Fibroblast of lung (primary cell): ENCODE measurements around the gene BUD31. TPM values are rescaled to one million over a fixed set of nuclear protein-coding genes. Genes with fewer than 3 reads are reported as not detected.

Experiments
- DNase-seq, 2 donors: peaks; one replicate each; pipeline versions ENCODE4 v3.0.0 to v3.0.0-alpha.2; 2010; ENCODE audit warnings: low read depth in 2 of 2
- H2AFZ ChIP-seq: 2 replicates; pipeline ENCODE4 v1.5.1; 2012; ENCODE audit warnings: low read length, control low read depth, inconsistent platforms
- H3K27ac ChIP-seq: 2 replicates; pipeline ENCODE4 v1.5.1; 2011; ENCODE audit warnings: low read length, control low read depth; ENCODE audit not compliant: insufficient read depth
- H3K27me3 ChIP-seq: 2 replicates; pipeline ENCODE4 v1.5.1; 2011; ENCODE audit warnings: mild to moderate bottlenecking, low read length; ENCODE audit not compliant: control insufficient read depth, insufficient read depth
- H3K36me3 ChIP-seq: 2 replicates; pipeline ENCODE4 v1.5.1; 2011; ENCODE audit warnings: low read length; ENCODE audit not compliant: control insufficient read depth, insufficient read depth
- H3K4me1 ChIP-seq: 2 replicates; pipeline ENCODE4 v1.5.1; 2011; ENCODE audit warnings: low read length; ENCODE audit not compliant: control insufficient read depth, insufficient read depth; ENCODE audit errors: extremely low read depth
- H3K4me2 ChIP-seq: 2 replicates; pipeline ENCODE4 v1.5.1; 2011; ENCODE audit warnings: low read length, control low read depth; ENCODE audit not compliant: insufficient read depth; ENCODE audit errors: extremely low read depth
- H3K4me3 ChIP-seq, 4 experiments: fragments of 200-600 bp in 1 of 4; sonication (generic) in 1 of 4; replicated peaks in 1 of 4; 2 replicates each; pipeline ENCODE4 v1.5.1; 2011 to 2016; ENCODE audit warnings: low read length in 4 of 4, low read depth in 3 of 4, mild to moderate bottlenecking in 3 of 4, control low read depth in 2 of 4, inconsistent platforms in 1 of 4, mixed read lengths in 1 of 4; ENCODE audit not compliant: insufficient read depth in 1 of 4; ENCODE audit errors: control extremely low read depth in 1 of 4
- H3K79me2 ChIP-seq: 2 replicates; pipeline ENCODE4 v1.5.1; 2012; ENCODE audit warnings: mild to moderate bottlenecking, low read length, inconsistent platforms; ENCODE audit not compliant: control insufficient read depth, insufficient read depth
- H3K9ac ChIP-seq: 2 replicates; pipeline ENCODE4 v1.5.1; 2011; ENCODE audit warnings: mild to moderate bottlenecking, low read length, control low read depth; ENCODE audit not compliant: insufficient read depth
- H3K9me3 ChIP-seq: 2 replicates; pipeline ENCODE4 v1.5.1; 2012; ENCODE audit warnings: low read depth, low read length; ENCODE audit not compliant: control insufficient read depth, insufficient read depth
- H4K20me1 ChIP-seq: 2 replicates; pipeline ENCODE4 v1.5.1; 2011; ENCODE audit warnings: low read length; ENCODE audit not compliant: control insufficient read depth, insufficient read depth; ENCODE audit errors: extremely low read depth
- CTCF ChIP-seq, 2 donors: IDR thresholded peaks in 1 of 2; conservative IDR thresholded peaks in 1 of 2; 1 replicate in 1 of 2; 2 replicates in 1 of 2; pipeline ENCODE4 v1.5.1; 2011 to 2012; ENCODE audit warnings: low read length in 2 of 2, control low read depth in 1 of 2, inconsistent platforms in 1 of 2, low read depth in 1 of 2, mild to moderate bottlenecking in 1 of 2
- EZH2 ChIP-seq: IDR thresholded peaks from 2 replicates; pipeline ENCODE4 v1.5.1; 2012; ENCODE audit warnings: low read length, control low read depth, mild to moderate bottlenecking; ENCODE audit errors: missing control alignments
- polyA plus RNA-seq, 2 donors: library from polyadenylated mRNA; depleted of rRNA in 1 of 2; stranded (reverse) in 1 of 2; unstranded in 1 of 2; fragments of >200 nt; gene quantifications; 2 replicates each; pipeline ENCODE4 v1.2.1, GENCODE V29; 2011 to 2012; ENCODE audit warnings: missing spikeins in 1 of 2
- total RNA-seq: library from RNA; depleted of rRNA; stranded (reverse); fragments of >200 nt; gene quantifications from 2 replicates; pipeline ENCODE4 v1.2.1, GENCODE V29; 2014

BUD31 gene
- total and polyA plus RNA-seq, 2 donors (not counting 1 experiment from before 2014, with no cell fraction given) = 83.4 to 114 TPM

GRCh38 chr7:99395616-99396327, 13.0 kb upstream of the BUD31 start:
- no peaks in the 10 kb centered on the region for H3K27me3 ChIP-seq
- H2AFZ ChIP-seq = no peak overlapping the region
- no peak overlapping the region for H3K9ac ChIP-seq
- TF ChIP-seq CTCF (conservative IDR thresholded peaks at IDR 0.05 in 1 of 2, IDR thresholded peaks at IDR 0.05 in 1 of 2; ENCODE audit: low read depth in 1 of 2, low read length in 2 of 2) (no peak), EZH2 (no peak)
- H4K20me1 ChIP-seq = no peaks in the 10 kb centered on the region
- H3K79me2 ChIP-seq = peaks cover 4% of the 10 kb centered on the region
- no peaks in the 10 kb centered on the region for H3K9me3 ChIP-seq
- no peak overlapping the region for H3K27ac ChIP-seq
- H3K4me1 ChIP-seq = peaks cover 11% of the 10 kb centered on the region
- no peak for DNase-seq
- no peak overlapping the region for H3K4me3 ChIP-seq
- no peak overlapping the region for H3K4me2 ChIP-seq
- H3K36me3 ChIP-seq = peaks cover 44% of the 10 kb centered on the region

DNA sequence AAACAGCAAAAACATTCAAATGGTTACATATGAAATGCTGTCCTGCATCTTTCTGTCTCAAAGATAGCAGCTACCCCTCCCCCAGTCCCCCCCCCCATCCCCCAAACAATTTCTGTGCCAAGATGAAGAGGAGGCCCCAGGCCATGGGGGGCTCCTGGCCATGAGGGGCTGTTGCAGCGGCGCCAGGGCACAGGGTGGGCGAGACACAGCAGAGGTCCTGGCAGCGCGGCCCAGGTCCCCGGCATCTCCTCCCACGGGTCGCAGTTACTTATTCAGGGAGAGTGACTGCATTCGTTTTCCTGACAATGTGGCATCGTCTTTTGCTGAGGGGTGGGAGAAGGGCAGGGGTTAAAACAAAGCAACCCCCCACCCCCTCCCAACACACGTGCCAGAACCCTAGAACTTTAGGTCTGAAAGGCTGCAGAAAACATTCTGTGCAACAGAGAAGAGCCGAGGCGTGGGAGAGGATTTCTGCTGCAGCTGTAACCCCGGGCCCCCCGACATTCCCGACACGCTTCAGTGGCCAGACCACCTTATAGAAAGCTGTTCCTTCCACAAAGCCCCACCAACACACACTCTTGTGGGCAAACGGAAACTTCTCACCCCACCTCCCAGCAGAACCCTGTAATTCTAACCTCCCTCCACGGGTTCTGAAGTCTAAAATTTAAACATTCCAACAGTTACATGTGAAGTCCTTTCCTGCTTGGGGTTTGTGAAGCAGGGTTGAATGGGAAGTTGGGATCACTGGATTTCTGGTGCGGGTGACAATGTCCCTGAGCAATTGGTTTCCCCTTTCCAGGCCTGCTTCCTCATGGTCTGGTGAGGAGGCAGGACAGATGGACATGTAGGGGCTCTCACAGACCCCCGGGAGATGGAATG, 12.1 kb upstream of the BUD31 start:
- no peaks in the 10 kb centered on the region for H4K20me1 ChIP-seq

More for the DNA sequence above, 12.1 kb upstream of the BUD31 start:
- peaks cover 43% of the 10 kb centered on the region for H3K36me3 ChIP-seq
- H3K4me1 ChIP-seq = peaks cover 11% of the 10 kb centered on the region
- no peaks in the 10 kb centered on the region for H3K27me3 ChIP-seq
- H2AFZ ChIP-seq = no peak overlapping the region
- no peak overlapping the region for H3K4me2 ChIP-seq
- no peak for TF ChIP-seq EZH2
- TF ChIP-seq CTCF (conservative IDR thresholded peaks at IDR 0.05 in 1 of 2, IDR thresholded peaks at IDR 0.05 in 1 of 2; ENCODE audit: low read depth in 1 of 2, low read length in 2 of 2) = no peak
- no peak overlapping the region for H3K9ac ChIP-seq
- H3K27ac ChIP-seq = no peak overlapping the region
- peaks cover 5% of the 10 kb centered on the region for H3K79me2 ChIP-seq
- no peaks in the 10 kb centered on the region for H3K9me3 ChIP-seq
- no peak overlapping the region for H3K4me3 ChIP-seq
- no peak for DNase-seq
